Brain microvascular endothelial cell (primary cell): ENCODE results near the gene ZNF622.

Experiments used
- DNase-seq: peaks from one replicate; pipeline ENCODE4 v3.0.0-alpha.2; 2020
- H3K27ac ChIP-seq: fragments of 250-450 bp; sonication (Bioruptor Pico); 2 replicates; pipeline ENCODE4 v1.5.1; 2020; ENCODE audit warnings: mild to moderate bottlenecking, moderate library complexity
- H3K27me3 ChIP-seq: fragments of 250-450 bp; sonication (Bioruptor Pico); replicated peaks from 2 replicates; pipeline ENCODE4 v1.5.1; 2020; ENCODE audit warnings: mild to moderate bottlenecking
- H3K36me3 ChIP-seq: fragments of 250-450 bp; sonication (Bioruptor Pico); replicated peaks from 2 replicates; pipeline ENCODE4 v1.5.1; 2020; ENCODE audit warnings: mild to moderate bottlenecking
- H3K4me3 ChIP-seq: 2 replicates; pipeline ENCODE4 v1.5.1; 2011; ENCODE audit warnings: low read depth, mild to moderate bottlenecking, control low read depth, low read length, moderate library complexity
- CTCF ChIP-seq: IDR thresholded peaks from 2 replicates; pipeline ENCODE4 v1.5.1; 2011; ENCODE audit warnings: low read depth, mild to moderate bottlenecking, moderate library complexity, low read length, control low read depth, inconsistent platforms; ENCODE audit errors: missing control alignments
- in situ Hi-C: cut with HindIII; loops from 2 replicates; pipeline ENCODE4 v1.10.0; 2017; ENCODE audit warnings: low sequenced_read_pairs, low pct_ligation_motif_present

Gene ZNF622

DNA sequence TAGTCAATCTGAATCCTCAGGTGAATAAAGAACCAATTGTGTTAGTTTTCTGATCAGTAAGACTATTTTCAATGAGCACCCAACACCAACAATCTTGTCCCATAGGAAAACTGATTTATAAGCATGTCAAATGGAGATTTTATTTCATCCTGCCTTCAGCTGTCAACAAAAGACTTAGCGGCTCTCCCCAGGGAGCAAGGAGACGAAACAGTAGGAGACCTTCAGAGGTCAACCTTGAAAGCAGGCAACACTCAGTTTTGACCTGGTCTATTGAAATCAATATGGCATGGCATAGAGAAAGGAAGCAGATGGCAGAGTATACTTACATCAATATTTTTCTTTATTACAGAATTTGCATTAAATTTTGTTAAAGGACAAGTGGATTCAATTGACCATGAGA, 34.1 kb downstream of the ZNF622 start:
- no peak for DNase-seq
- no peak for TF ChIP-seq CTCF
- no peak overlapping the region for H3K27ac ChIP-seq
- in situ Hi-C loops = no loop called here
- H3K27me3 ChIP-seq = no peaks in the 10 kb centered on the region
- no peaks in the 10 kb centered on the region for H3K36me3 ChIP-seq
- no peak overlapping the region for H3K4me3 ChIP-seq

DNA sequence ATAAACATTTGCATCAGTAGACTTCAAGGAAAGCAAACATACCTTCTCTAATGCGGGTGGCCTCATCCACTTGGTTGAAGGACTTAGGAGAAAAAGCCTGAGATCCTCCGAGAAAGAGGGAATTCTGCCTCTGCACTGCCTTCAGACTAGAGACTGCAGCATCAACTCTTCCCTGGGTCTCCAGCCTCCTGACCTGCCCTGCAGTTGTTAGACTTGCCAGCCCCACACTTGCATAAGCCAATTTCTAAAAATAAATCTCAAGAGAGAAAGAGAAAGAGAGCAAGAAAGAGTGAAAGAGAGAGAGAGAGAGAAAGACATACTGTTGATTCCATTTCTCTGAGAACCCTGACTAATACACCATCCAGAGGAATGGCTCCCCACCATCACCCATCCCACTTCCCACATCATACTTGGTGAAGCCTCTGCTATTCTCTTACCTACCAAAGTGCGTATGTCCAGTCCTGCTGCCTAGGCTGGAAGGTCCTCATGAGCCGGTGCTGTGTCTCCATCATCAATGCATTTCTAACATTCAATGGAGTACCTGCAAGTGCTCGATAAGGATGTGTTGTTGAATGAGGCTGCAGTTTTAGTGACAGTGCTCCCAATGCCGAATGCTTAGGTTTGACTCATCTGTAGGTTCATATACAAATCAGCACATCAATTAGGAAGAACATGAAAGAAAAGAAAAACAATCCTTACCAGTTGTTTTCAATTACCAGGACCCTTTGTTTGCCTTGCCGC, 35.1 kb downstream of the ZNF622 start:
- in situ Hi-C loops = no loop called here
- no peak for DNase-seq
- Histone ChIP-seq H3K27ac (no peak overlapping the region), H3K27me3 (no peaks in the 10 kb centered on the region), H3K36me3 (no peaks in the 10 kb centered on the region), H3K4me3 (no peak overlapping the region)
- TF ChIP-seq CTCF = no peak

- in situ Hi-C loops = no loop called here
- H3K36me3 ChIP-seq = no peaks in the 10 kb centered on the region
- no peak overlapping the region for H3K27ac ChIP-seq
- TF ChIP-seq CTCF = no peak
- no peak for DNase-seq
- no peaks in the 10 kb centered on the region for H3K27me3 ChIP-seq
- H3K4me3 ChIP-seq = no peak overlapping the region
Observed at GRCh38 chr5:16428359-16428758, 37.2 kb downstream of the ZNF622 start.

- in situ Hi-C loops = no loop called here
- no peak for TF ChIP-seq CTCF
- H3K36me3 ChIP-seq = no peaks in the 10 kb centered on the region
- H3K27me3 ChIP-seq = no peaks in the 10 kb centered on the region
- no peak overlapping the region for H3K27ac ChIP-seq
- DNase-seq = no peak
- no peak overlapping the region for H3K4me3 ChIP-seq
Observed at GRCh38 chr5:16427587-16427986, 38.0 kb downstream of the ZNF622 start.

GRCh38 chr5:16418471-16418922, 47.1 kb downstream of the ZNF622 start:
- DNase-seq = no peak

More at GRCh38 chr5:16418471-16418922, 47.1 kb downstream of the ZNF622 start:
- Histone ChIP-seq H3K36me3 (no peaks in the 10 kb centered on the region), H3K4me3 (no peak overlapping the region), H3K27ac (no peak overlapping the region), H3K27me3 (no peaks in the 10 kb centered on the region)
- no peak for TF ChIP-seq CTCF
- in situ Hi-C loops = no loop called here
